ENCODE measurements around the gene CORO7. TPM values are rescaled to one million over a fixed set of nuclear protein-coding genes. Genes with fewer than 3 reads are reported as not detected.
A peak's percentile ranks its signal among the peaks of the same experiment; 100 is the strongest.

Gene CORO7
- total and polyA plus RNA-seq, 9 of the 15 experiments (the other 6 are each of a cell fraction or from before 2014, with no cell fraction given), result 0.45 to 77.2 (median 18.7) TPM

GRCh38 chr16:4350787-4351659 is 65.4 kb downstream of the CORO7 start, which contains the start of gene PAM16 (continued):
- TF ChIP-seq ZC3H4 (CRISPR knock-in tag; IDR thresholded peaks at IDR 0.05; ENCODE audit: borderline replicate concordance) (no peak), HLTF (IDR thresholded peaks at IDR 0.05) (peak; percentile 71; the same call in 1 of the 2 replicates), SNRNP70 (optimal IDR thresholded peaks at IDR 0.05; ENCODE audit: low read depth, low read length) (no peak), MCM7 (IDR thresholded peaks at IDR 0.05) (no peak), PML (IDR thresholded peaks at IDR 0.05; ENCODE audit: low read length) (no peak), SREBF1 (IDR thresholded peaks at IDR 0.05; ENCODE audit: borderline replicate concordance, low read depth, low read length) (no peak), FOXJ2 (tag; IDR thresholded peaks at IDR 0.05) (no peak), POLR2B (IDR thresholded peaks at IDR 0.05; ENCODE audit: low read depth, partially characterized antibody) (peak; percentile 70), DACH1 (IDR thresholded peaks at IDR 0.05; ENCODE audit: partially characterized antibody) (no peak), LCOR (CRISPR knock-in tag; IDR thresholded peaks at IDR 0.05) (no peak), HNRNPUL1 (IDR thresholded peaks at IDR 0.05; ENCODE audit: low read length) (no peak), GTF2B (IDR thresholded peaks at IDR 0.05; ENCODE audit: extremely low read depth, insufficient read length) (no peak), ZBTB5 (IDR thresholded peaks at IDR 0.05) (no peak), KHSRP (IDR thresholded peaks at IDR 0.05) (no peak), ZNF324 (CRISPR knock-in tag; IDR thresholded peaks at IDR 0.05) (no peak), SRSF7 (optimal IDR thresholded peaks at IDR 0.05; ENCODE audit: low read depth, low read length) (no peak), ZEB2 (IDR thresholded peaks at IDR 0.05) (no peak), DPF2 (IDR thresholded peaks at IDR 0.05) (0 out of 2 replicates have a peak, but pooled peaks have one; percentile 9), ZNF133 (CRISPR knock-in tag; IDR thresholded peaks at IDR 0.05) (no peak), ZNF764 (CRISPR knock-in tag; IDR thresholded peaks at IDR 0.05; ENCODE audit: low read depth) (no peak), ZNF121 (CRISPR knock-in tag; conservative IDR thresholded peaks at IDR 0.05) (no peak), ID3 (CRISPR knock-in tag; IDR thresholded peaks at IDR 0.05) (no peak), ID3 (tag; IDR thresholded peaks at IDR 0.05) (peak; percentile 67; the same call in 1 of the 2 replicates), TCFL5 (CRISPR knock-in tag; conservative IDR thresholded peaks at IDR 0.05) (no peak), FOXP1 (CRISPR knock-in tag; IDR thresholded peaks at IDR 0.05) (no peak), ZNF589 (CRISPR knock-in tag; IDR thresholded peaks at IDR 0.05; ENCODE audit: low read depth) (no peak), CHD2 (IDR thresholded peaks at IDR 0.05; ENCODE audit: low read depth, low read length) (no peak), FOXA1 (IDR thresholded peaks at IDR 0.05; ENCODE audit: borderline replicate concordance) (no peak), PPARD (CRISPR knock-in tag; IDR thresholded peaks at IDR 0.05) (no peak), NFATC3 (IDR thresholded peaks at IDR 0.05) (no peak), CREB1 (IDR thresholded peaks at IDR 0.05) (no peak), CREB1 (CRISPR knock-in tag; IDR thresholded peaks at IDR 0.05) (peak; percentile 31; the same call in 1 of the 2 replicates)

All from K562 (cell line).